GM12891 (cell line): ENCODE measurements around the gene RNF7.

Source experiments
- POLR2A ChIP-seq: IDR thresholded peaks from 2 replicates; pipeline ENCODE4 v1.6.1; 2011; ENCODE audit warnings: low read depth, low read length, control low read depth
- POLR2AphosphoS5 ChIP-seq: IDR thresholded peaks from 2 replicates; pipeline ENCODE4 v1.6.1; 2011; ENCODE audit warnings: low read depth, low read length, control low read depth
- SPI1 ChIP-seq: IDR thresholded peaks from 2 replicates; pipeline ENCODE4 v1.6.1; 2011; ENCODE audit warnings: low read depth, low read length, control low read depth
- TAF1 ChIP-seq: IDR thresholded peaks from 2 replicates; pipeline ENCODE4 v1.6.1; 2011; ENCODE audit warnings: low read depth, low read length, control low read depth

DNA sequence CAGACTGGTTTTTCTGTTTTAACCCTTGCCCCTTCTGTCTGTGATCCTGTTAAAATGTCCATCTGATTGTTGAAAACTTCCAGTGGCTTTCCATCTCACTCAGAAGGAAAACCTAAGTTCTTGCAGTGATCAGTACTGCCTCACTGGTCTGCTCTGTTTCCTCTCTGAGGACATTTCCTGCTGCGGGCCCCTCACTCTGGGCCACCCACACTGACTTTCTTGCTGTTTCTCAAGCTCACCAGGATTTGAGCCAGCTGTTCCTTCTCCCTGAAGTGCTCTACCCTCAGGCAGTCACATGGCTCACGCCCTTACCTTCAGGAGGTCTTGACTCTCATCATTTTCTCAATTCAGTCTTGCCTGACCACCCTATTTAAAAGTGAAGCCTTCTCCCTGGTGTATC, 26.9 kb downstream of the RNF7 start:
- no peak for TF ChIP-seq POLR2AphosphoS5
- no peak for TF ChIP-seq SPI1
- no peak for TF ChIP-seq TAF1
- TF ChIP-seq POLR2A: no peak
